Aorta (tissue), 5 donors: ENCODE results near the gene CHD6. TPM values are rescaled to one million over a fixed set of nuclear protein-coding genes. Genes with fewer than 3 reads are reported as not detected.

Experiments used
- ATAC-seq: fragments of 200-7000 bp; cut with Tn5 transposase; one replicate; pipeline ENCODE4 v1.9.1; 2022; ENCODE audit warnings: moderate library complexity; ENCODE audit not compliant: low FRiP score
- DNase-seq, 2 donors: peaks; one replicate each; pipeline ENCODE4 v3.0.0-alpha.2; 2020
- H3K27ac ChIP-seq, 2 donors: one replicate each; pipeline ENCODE4 v1.5.1; 2013; ENCODE audit warnings: low read length in 2 of 2, mild to moderate bottlenecking in 2 of 2, moderate library complexity in 2 of 2, control low read depth in 1 of 2, inconsistent platforms in 1 of 2, low read depth in 1 of 2
- H3K27me3 ChIP-seq, 2 donors: one replicate each; pipeline ENCODE4 v1.6.1; 2013; ENCODE audit warnings: control low read depth in 1 of 2, low read length in 1 of 2, mild to moderate bottlenecking in 1 of 2, moderate library complexity in 1 of 2; ENCODE audit not compliant: insufficient read depth in 2 of 2, control insufficient read depth in 1 of 2
- H3K36me3 ChIP-seq, 2 donors: one replicate each; pipeline ENCODE4 v1.6.1; 2013; ENCODE audit warnings: control low read depth in 1 of 2, low read length in 1 of 2, mild to moderate bottlenecking in 1 of 2; ENCODE audit not compliant: insufficient read depth in 2 of 2, control insufficient read depth in 1 of 2
- H3K4me1 ChIP-seq, 2 donors: one replicate each; pipeline ENCODE4 v1.6.1; 2013; ENCODE audit warnings: low read length in 2 of 2, control low read depth in 1 of 2, mild to moderate bottlenecking in 1 of 2, moderate library complexity in 1 of 2; ENCODE audit not compliant: insufficient read depth in 2 of 2, control insufficient read depth in 1 of 2
- H3K4me3 ChIP-seq, 2 donors: one replicate each; pipeline ENCODE4 v1.5.1; 2013; ENCODE audit warnings: low read length in 2 of 2, control low read depth in 1 of 2, mild to moderate bottlenecking in 1 of 2
- H3K9me3 ChIP-seq: one replicate; pipeline ENCODE4 v1.6.1; 2013; ENCODE audit warnings: mild to moderate bottlenecking, low read length; ENCODE audit not compliant: control insufficient read depth
- WGBS, 2 donors: extraction: QIAGEN DNeasy Blood & Tissue Kit; methylation state at CpG; one replicate each; pipeline ENCODE4 v1.1.7; 2013; 5-methylcytosine and 5-hydroxymethylcytosine counted together
- intact Hi-C, 2 donors: fragments of 100-400 bp; cut with DNase I; formaldehyde crosslinking; loops; one replicate each; pipeline versions ENCODE4 v1.14.2 to v1.15.0; 2022
- polyA plus RNA-seq, 2 donors: library from polyadenylated mRNA; stranded (reverse); fragments of 200-250 nt; gene quantifications; one replicate each; pipeline ENCODE4 v1.2.3, GENCODE V29; 2013
- total RNA-seq, 2 donors: library from RNA; stranded (reverse); fragmentation: NEBNext Ultra II Directional; extraction: Animal tissue kit (Norgen Biotek cat#: 25700); gene quantifications; one replicate each; pipeline ENCODE4 v1.2.1, GENCODE V29; 2021
- donor health status: healthy with polysubstance abuse.
- donor health status: Bipolar disorder and iron deficiency.
- donor health status: DM: no; HTN: no; CAD: no.
- donor health status: DM: no; HTN: no; CAD: no.
- donor health status: DM: yes; HTN: yes; CAD: no.

The CHD6 gene
- total and polyA plus RNA-seq, 4 donors, result 3.3 to 126 (median 69.1) TPM

DNA sequence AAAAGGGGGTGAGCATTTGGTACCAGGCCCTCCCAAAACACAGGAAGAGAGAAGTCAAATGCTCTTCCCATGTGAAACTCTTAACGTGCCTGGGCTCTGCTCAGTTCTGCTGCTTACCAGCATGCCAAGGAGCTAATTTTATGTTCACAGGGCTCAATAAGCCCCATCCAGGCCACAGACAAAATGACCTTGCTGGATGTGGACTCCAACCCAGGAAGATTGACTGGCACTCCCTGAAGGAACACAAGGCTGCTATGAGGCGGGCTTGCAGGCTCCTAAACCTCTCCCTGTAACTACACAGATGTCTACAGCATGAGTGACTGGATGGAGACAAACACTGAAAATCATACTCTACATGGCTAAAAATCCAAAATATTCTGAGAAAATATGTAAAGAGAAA lies 50.6 kb downstream of the CHD6 start:
- H3K36me3 ChIP-seq, result no peaks in the 10 kb centered on the region
- DNase-seq, result no peak
- peaks cover 5 to 18% of the 10 kb centered on the region in 2 donors for H3K4me1 ChIP-seq
- no peak overlapping the region for H3K27ac ChIP-seq
- 59 to 64% methylated on average over 2 of the region's 2 CpGs for WGBS, 2 donors
- ATAC-seq, result no peak
- H3K9me3 ChIP-seq, result no peaks in the 10 kb centered on the region
- H3K4me3 ChIP-seq, result no peak overlapping the region
- intact Hi-C loops, result no loop called here
- no peaks in the 10 kb centered on the region for H3K27me3 ChIP-seq

DNA sequence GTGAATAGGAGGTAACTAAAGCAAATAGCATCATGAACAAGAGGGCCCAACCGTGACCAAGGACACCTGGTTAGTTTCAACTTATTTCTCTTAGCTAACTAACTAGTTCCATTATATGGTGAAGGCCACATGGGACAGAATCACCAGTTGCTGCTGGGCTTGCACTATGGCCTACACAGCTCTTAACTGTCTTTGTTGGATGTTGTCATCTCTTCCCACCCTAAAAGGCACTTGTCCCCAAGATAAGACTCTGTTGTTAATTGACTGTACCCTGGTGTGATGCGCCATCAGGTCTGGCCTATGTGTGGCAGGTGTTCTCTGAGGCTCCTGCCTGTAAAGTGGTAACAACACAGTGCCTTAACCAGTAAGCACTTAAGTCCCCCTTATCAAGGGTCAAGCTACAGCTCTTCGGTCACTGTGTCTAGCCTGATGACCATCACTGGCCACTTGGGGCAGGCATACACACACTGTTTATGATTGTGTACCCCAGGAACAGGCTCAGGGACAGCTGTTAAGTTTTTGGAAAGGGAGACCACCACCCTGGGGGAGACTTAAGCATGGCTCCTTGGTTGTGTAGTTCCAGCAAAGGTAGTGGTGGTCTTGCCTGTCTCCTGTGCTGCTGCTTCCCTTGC lies 51.2 kb downstream of the CHD6 start:
- DNase-seq (no peak), ATAC-seq (no peak)
- 98 to 99% methylated on average over 3 of the region's 3 CpGs for WGBS, 2 donors
- Histone ChIP-seq H3K9me3 (no peaks in the 10 kb centered on the region), H3K27ac (no peak overlapping the region), H3K4me1 (peaks cover 5 to 18% of the 10 kb centered on the region in 2 donors), H3K36me3 (no peaks in the 10 kb centered on the region), H3K4me3 (no peak overlapping the region), H3K27me3 (no peaks in the 10 kb centered on the region)
- intact Hi-C loops, result no loop called here

DNA sequence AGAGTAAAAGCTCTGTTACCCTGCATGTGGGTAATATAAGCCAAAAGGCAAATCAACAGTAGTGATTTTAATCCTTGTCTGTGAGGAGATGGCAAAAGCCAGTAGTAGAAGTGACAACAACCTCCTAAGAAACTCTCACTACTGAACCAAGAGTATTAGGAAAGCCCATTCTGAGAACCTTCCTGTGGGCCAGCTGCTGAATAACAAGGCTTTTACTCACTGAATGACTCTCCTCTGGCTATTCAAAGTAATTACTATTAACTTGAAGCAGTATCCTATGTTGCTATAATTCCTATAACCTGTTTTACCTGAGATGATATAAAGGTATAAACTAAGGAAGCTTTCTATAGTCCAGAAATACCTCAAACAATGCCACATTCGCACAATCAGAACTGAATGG lies 55.1 kb downstream of the CHD6 start:
- peaks cover 0 to 7% of the 10 kb centered on the region in 2 donors for H3K4me1 ChIP-seq

DNA sequence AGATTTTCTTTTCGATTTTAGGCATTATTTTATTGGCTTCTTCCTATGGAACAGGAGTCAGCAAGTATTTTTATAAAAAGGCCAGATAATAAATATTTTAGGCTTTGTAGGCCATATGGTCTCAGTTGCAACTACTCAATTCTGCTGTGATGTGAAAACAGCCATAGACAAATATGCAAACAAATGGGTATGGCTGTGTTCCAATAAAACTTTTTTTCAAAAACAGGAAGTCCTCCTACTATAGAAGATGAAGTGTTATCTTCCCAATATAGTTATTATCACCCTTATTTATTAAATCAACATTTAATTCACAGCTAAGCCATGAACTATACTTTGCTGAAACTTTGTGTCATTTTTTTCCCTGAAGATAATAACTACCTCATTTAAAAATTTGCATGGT lies 57.2 kb downstream of the CHD6 start:
- DNase-seq, result no peak
- intact Hi-C loops, result no loop called here
- no peaks in the 10 kb centered on the region for H3K36me3 ChIP-seq
- no peak overlapping the region for H3K4me3 ChIP-seq
- no peak overlapping the region for H3K27ac ChIP-seq
- peaks cover 0 to 7% of the 10 kb centered on the region in 2 donors for H3K4me1 ChIP-seq
- no peak for ATAC-seq
- WGBS, 2 donors, result 86 to 94% methylated on average over 1 of the region's 1 CpG
- H3K9me3 ChIP-seq, result no peaks in the 10 kb centered on the region
- H3K27me3 ChIP-seq, result no peaks in the 10 kb centered on the region

More for the DNA sequence above, 55.1 kb downstream of the CHD6 start:
- Histone ChIP-seq H3K27me3 (no peaks in the 10 kb centered on the region), H3K36me3 (no peaks in the 10 kb centered on the region), H3K9me3 (no peaks in the 10 kb centered on the region), H3K4me3 (no peak overlapping the region), H3K27ac (no peak overlapping the region)
- 89 to 94% methylated on average over 1 of the region's 1 CpG for WGBS, 2 donors
- ATAC-seq (no peak), DNase-seq (no peak)
- intact Hi-C loops, result no loop called here

DNA sequence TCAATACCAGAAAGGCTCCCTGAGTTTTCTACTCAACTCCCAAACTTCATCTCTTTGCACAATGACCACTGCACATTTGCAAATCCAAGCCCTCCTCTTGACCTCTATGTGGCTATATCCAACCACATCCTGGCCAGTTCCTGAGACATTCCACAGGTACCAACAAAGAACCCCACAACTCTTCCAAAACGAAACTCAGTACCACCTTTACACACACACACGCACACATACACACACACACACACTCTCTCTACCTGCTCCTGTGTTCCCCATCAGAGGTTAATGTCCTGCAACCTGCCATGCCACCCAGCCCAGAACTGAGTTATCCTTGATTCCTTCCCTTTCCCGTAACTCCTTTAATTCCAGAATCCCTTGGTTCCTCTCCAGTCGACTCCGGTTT lies 58.5 kb downstream of the CHD6 start:
- no peaks in the 10 kb centered on the region for H3K9me3 ChIP-seq
- H3K4me1 ChIP-seq, result peaks cover 0 to 4% of the 10 kb centered on the region in 2 donors
- no peak overlapping the region for H3K4me3 ChIP-seq
- WGBS, 2 donors, result 91 to 93% methylated on average over 5 of the region's 5 CpGs
- no peaks in the 10 kb centered on the region for H3K27me3 ChIP-seq
- no peak overlapping the region for H3K27ac ChIP-seq
- intact Hi-C loops, result no loop called here
- no peaks in the 10 kb centered on the region for H3K36me3 ChIP-seq
- ATAC-seq (no peak), DNase-seq (no peak)

DNA sequence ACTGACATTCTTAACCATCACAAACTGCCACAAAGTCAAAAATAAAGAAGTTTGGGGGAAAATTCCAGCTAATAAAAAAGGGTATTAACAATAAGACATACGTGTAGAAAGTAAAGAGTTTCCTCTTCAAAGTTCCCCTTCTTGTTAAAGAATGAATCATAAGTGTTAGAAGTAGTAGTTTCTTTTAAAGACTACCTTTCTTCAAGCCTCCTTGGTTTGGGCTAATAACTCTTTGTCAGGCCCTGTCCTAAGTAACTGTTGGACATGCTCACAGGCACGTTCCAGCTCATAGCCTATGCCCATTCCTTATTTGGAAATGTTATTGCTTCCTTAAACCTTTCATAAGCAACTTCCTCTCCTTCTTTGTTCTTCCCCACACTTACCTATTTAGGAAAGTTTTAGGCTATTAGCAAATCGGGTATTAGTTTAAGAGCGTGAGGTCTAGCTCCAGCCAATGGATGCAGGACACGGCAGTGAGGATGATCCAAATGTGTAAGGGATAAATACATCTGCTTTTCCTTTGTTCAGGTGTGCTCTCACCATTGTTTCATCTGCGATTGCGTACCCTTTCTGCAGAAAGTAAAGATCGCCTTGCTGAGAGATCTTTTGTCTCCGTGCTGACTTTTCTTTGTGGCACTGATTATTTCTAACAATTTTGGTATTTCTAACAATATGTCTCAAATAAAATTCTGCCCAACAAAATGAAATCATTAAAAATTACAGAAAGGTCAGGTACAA lies 64.9 kb downstream of the CHD6 start:
- no peaks in the 10 kb centered on the region for H3K27me3 ChIP-seq
- no peaks in the 10 kb centered on the region for H3K9me3 ChIP-seq
- H3K36me3 ChIP-seq, result no peaks in the 10 kb centered on the region
- no peaks in the 10 kb centered on the region for H3K4me1 ChIP-seq
- DNase-seq (no peak), ATAC-seq (no peak)
- H3K27ac ChIP-seq, result no peak overlapping the region
- H3K4me3 ChIP-seq, result no peak overlapping the region
- intact Hi-C loops, result no loop called here
- WGBS, 2 donors, result 87 to 90% methylated on average over 9 of the region's 9 CpGs

DNA sequence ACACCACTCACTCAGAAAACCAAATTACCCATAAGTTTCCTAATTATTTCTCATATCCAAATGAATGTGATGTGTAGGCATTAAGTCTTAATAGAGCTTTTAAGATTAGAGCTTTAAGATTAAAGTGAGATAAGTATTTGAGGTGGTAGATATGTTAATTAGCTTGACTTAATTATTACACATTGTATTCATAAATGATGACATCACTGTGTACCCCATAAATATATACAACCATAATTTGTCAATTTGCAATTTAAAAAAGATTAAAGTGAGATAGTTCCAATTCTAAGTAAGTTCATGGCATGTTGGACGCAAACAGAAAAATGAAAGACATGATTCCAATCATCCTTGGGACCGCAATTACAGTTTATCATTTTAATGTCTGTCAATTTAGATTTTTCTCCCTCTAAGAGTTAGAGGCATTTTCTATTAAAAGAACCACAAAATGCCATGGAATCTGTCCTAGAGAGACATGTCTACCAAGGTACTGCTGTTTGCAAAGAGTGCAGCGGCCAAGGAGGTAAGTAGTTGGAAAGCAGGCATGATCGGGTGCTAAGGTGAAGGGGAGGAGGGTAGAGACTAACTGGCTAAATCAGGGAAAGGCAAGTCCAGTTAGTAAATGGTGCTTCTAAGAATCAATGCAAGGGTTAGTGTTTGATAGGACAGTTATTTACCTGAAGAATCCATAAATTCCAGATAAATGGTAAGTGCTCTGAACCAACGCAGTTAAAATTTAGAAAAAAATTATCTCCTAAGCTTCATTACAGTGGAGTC lies 65.7 kb downstream of the CHD6 start:
- H3K27ac ChIP-seq, result no peak overlapping the region
- no peak overlapping the region for H3K4me3 ChIP-seq
- no peaks in the 10 kb centered on the region for H3K36me3 ChIP-seq
- H3K9me3 ChIP-seq, result no peaks in the 10 kb centered on the region
- intact Hi-C loops, result no loop called here
- DNase-seq (no peak), ATAC-seq (no peak)
- peaks cover 0 to 2% of the 10 kb centered on the region in 2 donors for H3K4me1 ChIP-seq
- WGBS, 2 donors, result 97 to 99% methylated on average over 5 of the region's 5 CpGs
- no peaks in the 10 kb centered on the region for H3K27me3 ChIP-seq

DNA sequence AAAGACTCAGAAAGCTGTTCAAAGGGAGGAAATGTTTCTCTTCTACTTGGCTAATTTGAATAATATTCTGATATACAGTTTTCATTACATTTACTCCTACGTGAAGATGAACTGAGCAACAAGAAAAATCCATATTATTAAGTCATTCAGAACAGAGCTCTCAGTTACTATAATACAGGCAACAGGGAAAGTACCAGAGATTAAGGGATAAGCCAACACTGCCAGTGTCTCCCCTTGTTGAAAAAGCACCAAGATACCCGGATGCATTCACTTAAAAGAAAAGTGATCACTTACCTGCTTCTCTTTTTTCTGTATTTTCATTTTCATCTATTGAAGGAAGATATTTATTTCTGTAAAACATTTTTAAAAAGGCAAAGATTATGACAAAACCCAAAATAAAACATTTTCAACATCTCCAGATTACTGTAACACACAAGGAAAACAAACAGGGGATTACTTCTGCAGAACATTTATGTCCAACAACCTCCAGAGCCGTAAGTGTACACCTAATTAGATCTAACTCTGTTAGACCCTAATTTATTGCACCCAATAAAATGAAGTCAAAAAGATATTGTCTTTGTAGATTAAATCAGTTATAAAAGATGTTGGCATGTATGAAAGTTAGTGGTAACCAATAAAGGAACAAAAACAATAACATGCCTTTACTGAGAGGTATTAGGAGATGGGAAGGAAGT lies 67.0 kb downstream of the CHD6 start:
- no peaks in the 10 kb centered on the region for H3K27me3 ChIP-seq
- DNase-seq, result no peak
- H3K9me3 ChIP-seq, result no peaks in the 10 kb centered on the region
- H3K27ac ChIP-seq, result no peak overlapping the region
- H3K4me1 ChIP-seq, result peaks cover 0 to 2% of the 10 kb centered on the region in 2 donors
- intact Hi-C loops, result no loop called here
- no peak for ATAC-seq
- H3K36me3 ChIP-seq, result no peaks in the 10 kb centered on the region
- WGBS, 2 donors, result 73 to 79% methylated on average over 3 of the region's 3 CpGs
- no peak overlapping the region for H3K4me3 ChIP-seq
